WERI-Rb-1 (cell line): ENCODE data around the gene GRIN2C.

ENCODE experiments used
- DNase-seq: peaks from one replicate; pipeline ENCODE4 v3.0.0-alpha.2; 2020
- H3K27ac ChIP-seq: fragments of 250-450 bp; sonication (Bioruptor Pico); 2 replicates; pipeline ENCODE4 v1.5.1; 2020; ENCODE audit warnings: mild to moderate bottlenecking, moderate library complexity
- H3K27me3 ChIP-seq: fragments of 250-450 bp; sonication (Bioruptor Pico); 2 replicates; pipeline ENCODE4 v1.5.1; 2021; ENCODE audit warnings: mild to moderate bottlenecking, low read depth, moderate library complexity; ENCODE audit not compliant: insufficient read depth, severe bottlenecking
- H3K36me3 ChIP-seq: fragments of 250-450 bp; sonication (Bioruptor Pico); 2 replicates; pipeline ENCODE4 v1.5.1; 2020; ENCODE audit warnings: mild to moderate bottlenecking, moderate library complexity
- H3K4me3 ChIP-seq: 2 replicates; pipeline ENCODE4 v1.5.1; 2011; ENCODE audit warnings: low read depth, mild to moderate bottlenecking, control low read depth, low read length
- H3K9me3 ChIP-seq: fragments of 250-450 bp; sonication (Bioruptor Pico); 2 replicates; pipeline ENCODE4 v1.5.1; 2021; ENCODE audit warnings: mild to moderate bottlenecking, moderate library complexity; ENCODE audit not compliant: severe bottlenecking
- CTCF ChIP-seq: IDR thresholded peaks from 2 replicates; pipeline ENCODE4 v1.5.1; 2011; ENCODE audit warnings: low read depth, mild to moderate bottlenecking, control low read depth, inconsistent platforms, low read length

Gene GRIN2C

GRCh38 chr17:74858672-74859458, 820 bp downstream of the GRIN2C start:
- no peak for DNase-seq
- Histone ChIP-seq H3K27me3 (peaks cover 32% of the 10 kb centered on the region), H3K4me3 (no peak overlapping the region), H3K9me3 (no peaks in the 10 kb centered on the region), H3K27ac (no peak overlapping the region), H3K36me3 (peaks cover 14% of the 10 kb centered on the region)
- TF ChIP-seq CTCF: no peak

- no peak overlapping the region for H3K27ac ChIP-seq
- peaks cover 32% of the 10 kb centered on the region for H3K27me3 ChIP-seq
- no peak overlapping the region for H3K4me3 ChIP-seq
- H3K36me3 ChIP-seq: no peaks in the 10 kb centered on the region
- TF ChIP-seq CTCF: no peak
- DNase-seq: no peak
- no peaks in the 10 kb centered on the region for H3K9me3 ChIP-seq
Observed at GRCh38 chr17:74857191-74857590, 2.5 kb downstream of the GRIN2C start.

GRCh38 chr17:74856112-74856511, 3.6 kb downstream of the GRIN2C start:
- no peak overlapping the region for H3K27ac ChIP-seq
- DNase-seq: no peak
- no peaks in the 10 kb centered on the region for H3K36me3 ChIP-seq
- H3K9me3 ChIP-seq: no peaks in the 10 kb centered on the region
- peaks cover 24% of the 10 kb centered on the region for H3K27me3 ChIP-seq
- no peak for TF ChIP-seq CTCF
- no peak overlapping the region for H3K4me3 ChIP-seq

GRCh38 chr17:74855323-74855722, 4.4 kb downstream of the GRIN2C start:
- no peak for DNase-seq
- no peak for TF ChIP-seq CTCF
- Histone ChIP-seq H3K9me3 (no peaks in the 10 kb centered on the region), H3K4me3 (no peak overlapping the region), H3K27ac (no peak overlapping the region), H3K36me3 (no peaks in the 10 kb centered on the region), H3K27me3 (peaks cover 16% of the 10 kb centered on the region)

GRCh38 chr17:74854792-74855191, 4.9 kb downstream of the GRIN2C start:
- Histone ChIP-seq H3K4me3 (no peak overlapping the region), H3K36me3 (no peaks in the 10 kb centered on the region), H3K27me3 (peaks cover 11% of the 10 kb centered on the region), H3K27ac (no peak overlapping the region), H3K9me3 (no peaks in the 10 kb centered on the region)
- DNase-seq: no peak
- TF ChIP-seq CTCF: no peak

GRCh38 chr17:74853669-74854068, 6.0 kb downstream of the GRIN2C start:
- Histone ChIP-seq H3K4me3 (no peak overlapping the region), H3K27me3 (peaks cover under 1% of the 10 kb centered on the region), H3K9me3 (no peaks in the 10 kb centered on the region), H3K27ac (no peak overlapping the region), H3K36me3 (no peaks in the 10 kb centered on the region)
- TF ChIP-seq CTCF: no peak
- no peak for DNase-seq
